Endothelial cell of umbilical vein (primary cell): ENCODE results near the gene RGS6. TPM values are rescaled to one million over a fixed set of nuclear protein-coding genes. Genes with fewer than 3 reads are reported as not detected.

ENCODE experiments used
- BruUV-seq: library from RNA; stranded (reverse); fragments of 400-500 nt; replicated peaks from 2 replicates; lab custom pipeline; 2021; lab: Mats Ljungman, UMichigan
- CTCF ChIA-PET: fragments of 300-600, 350-600 bp; sonication (Branson Sonifier 250); formaldehyde crosslinking; loops from one replicate; lab custom pipeline; 2021; ENCODE audit warnings: antibody characterized with exemption, inconsistent platforms; lab: Charles Lee
- POLR2A ChIA-PET: fragments of 300-600, 350-600 bp; sonication (Branson Sonifier 250); formaldehyde crosslinking; loops from one replicate; lab custom pipeline; 2021; ENCODE audit warnings: antibody characterized with exemption, inconsistent platforms; lab: Charles Lee
- DNase-seq: peaks from one replicate; pipeline ENCODE4 v3.0.0-alpha.2; 2011; ENCODE audit warnings: low read depth, low spot score
- FAIRE-seq: peaks from 2 replicates; lab custom pipeline; 2011; peaks lifted over from hg19 to GRCh38; lab: Jason Lieb, UNC
- H2AFZ ChIP-seq: 2 replicates; pipeline ENCODE4 v1.6.0; 2012; ENCODE audit warnings: low read depth, low read length, control low read depth, inconsistent platforms
- H3K27ac ChIP-seq: 2 replicates; pipeline ENCODE4 v1.5.1; 2011; ENCODE audit warnings: low read depth, mild to moderate bottlenecking, control low read depth, low read length, moderate library complexity; ENCODE audit not compliant: insufficient read depth
- H3K27me3 ChIP-seq, 2 experiments: 2 replicates each; pipeline versions ENCODE4 v1.6.0 to v1.6.1; 2011; ENCODE audit warnings: low read length in 2 of 2, mixed read lengths in 1 of 2; ENCODE audit not compliant: control insufficient read depth in 2 of 2, insufficient read depth in 2 of 2
- H3K36me3 ChIP-seq, 2 experiments: 2 replicates in 1 of 2; 3 replicates in 1 of 2; pipeline ENCODE4 v1.5.1; 2011; ENCODE audit warnings: low read length in 2 of 2, mild to moderate bottlenecking in 1 of 2, moderate library complexity in 1 of 2; ENCODE audit not compliant: control insufficient read depth in 2 of 2, insufficient read depth in 2 of 2; ENCODE audit errors: extremely low read depth in 1 of 2
- H3K4me1 ChIP-seq: 3 replicates; pipeline ENCODE4 v1.5.1; 2011; ENCODE audit warnings: mild to moderate bottlenecking, low read length; ENCODE audit not compliant: control insufficient read depth, insufficient read depth; ENCODE audit errors: extremely low read depth
- H3K4me2 ChIP-seq: 2 replicates; pipeline ENCODE4 v1.6.1; 2011; ENCODE audit warnings: low read length, control low read depth, mixed read lengths; ENCODE audit not compliant: insufficient read depth
- H3K4me3 ChIP-seq, 3 experiments: fragments of 200-600 bp in 1 of 3; sonication (generic), shearing (Covaris generic) in 1 of 3; replicated peaks in 1 of 3; 2 replicates each; pipeline ENCODE4 v1.5.1; 2011 to 2016; ENCODE audit warnings: control low read depth in 3 of 3, low read length in 3 of 3, mild to moderate bottlenecking in 2 of 3, inconsistent platforms in 1 of 3, low read depth in 1 of 3, moderate library complexity in 1 of 3; ENCODE audit not compliant: insufficient read depth in 1 of 3
- H3K79me2 ChIP-seq: 2 replicates; pipeline ENCODE4 v1.6.0; 2012; ENCODE audit warnings: low read length, inconsistent platforms; ENCODE audit not compliant: control insufficient read depth, insufficient read depth
- H3K9ac ChIP-seq: replicated peaks from 2 replicates; pipeline ENCODE3; 2011; ENCODE audit warnings: low read length, control low read depth; ENCODE audit not compliant: insufficient read depth; ENCODE audit errors: extremely low read depth
- H3K9me1 ChIP-seq: replicated peaks from 3 replicates; pipeline ENCODE4 v1.6.0; 2011; ENCODE audit warnings: mild to moderate bottlenecking, low read length; ENCODE audit not compliant: control insufficient read depth, insufficient read depth; ENCODE audit errors: extremely low read depth
- H3K9me3 ChIP-seq: replicated peaks from 2 replicates; pipeline ENCODE4 v1.5.1; 2012; ENCODE audit warnings: low read length, inconsistent platforms; ENCODE audit not compliant: control insufficient read depth, insufficient read depth
- H4K20me1 ChIP-seq: replicated peaks from 2 replicates; pipeline ENCODE3; 2011; ENCODE audit warnings: mild to moderate bottlenecking, low read length; ENCODE audit not compliant: control insufficient read depth, insufficient read depth; ENCODE audit errors: extremely low read depth
- EZH2 ChIP-seq: IDR thresholded peaks from 2 replicates; pipeline ENCODE4 v1.6.1; 2012; ENCODE audit warnings: borderline replicate concordance, low read depth, mild to moderate bottlenecking, moderate library complexity, low read length, inconsistent platforms; ENCODE audit not compliant: severe bottlenecking
- FOS ChIP-seq: IDR thresholded peaks from 2 replicates; pipeline ENCODE4 v1.6.1; 2011; ENCODE audit warnings: mild to moderate bottlenecking, low read length, moderate library complexity, borderline replicate concordance; ENCODE audit not compliant: insufficient read depth
- GATA2 ChIP-seq: IDR thresholded peaks from 2 replicates; pipeline ENCODE4 v1.7.0; 2011; ENCODE audit warnings: low read depth, mild to moderate bottlenecking, moderate library complexity, mixed read lengths, low read length; ENCODE audit not compliant: insufficient read length, insufficient read depth
- MYC ChIP-seq: IDR thresholded peaks from one replicate; pipeline ENCODE4 v1.6.1; 2011; ENCODE audit warnings: mild to moderate bottlenecking, low read depth, low read length
- POLR2A ChIP-seq: IDR thresholded peaks from 2 replicates; pipeline ENCODE4 v1.6.1; 2012; ENCODE audit warnings: low read depth, mild to moderate bottlenecking, control low read depth, low read length
- POLR2AphosphoS5 ChIP-seq: IDR thresholded peaks from 2 replicates; pipeline ENCODE4 v1.6.1; 2012; ENCODE audit warnings: low read depth, mild to moderate bottlenecking, control low read depth, low read length, moderate library complexity; ENCODE audit not compliant: insufficient read depth
- dilution Hi-C: fragments of 300-500 bp; cut with MboI; formaldehyde crosslinking; loops from one replicate; pipeline ENCODE4 v1.15.0; 2019; ENCODE audit warnings: low sequenced_read_pairs; ENCODE audit not compliant: extremely low pct_ligation_motif_present
- intact Hi-C: fragments of 100-400 bp; cut with micrococcal nuclease; formaldehyde crosslinking; loops from one replicate; pipeline ENCODE4 v1.10.0; 2022
- polyA plus RNA-seq, 4 experiments: library from polyadenylated mRNA; depleted of rRNA in 3 of 4; stranded (reverse) in 3 of 4; unstranded in 1 of 4; fragments of >200 nt; gene quantifications; 2 replicates each; pipeline versions ENCODE4 v1.2.1 to v1.2.3, GENCODE V29; 2011 to 2012; ENCODE audit warnings: missing spikeins in 1 of 4
- total RNA-seq: library from RNA; stranded (reverse); gene quantifications from 2 replicates; pipeline ENCODE4 v1.2.3, GENCODE V29; 2021
- TF ChIP-seq, protein P1 (sequence below), 2 donors: IDR thresholded peaks; 1 replicate in 1 of 2; 2 replicates in 1 of 2; pipeline ENCODE4 v1.5.1; 2011; ENCODE audit warnings: low read length in 2 of 2, mild to moderate bottlenecking in 2 of 2, moderate library complexity in 2 of 2, control low read depth in 1 of 2, inconsistent platforms in 1 of 2, low read depth in 1 of 2; ENCODE audit not compliant: insufficient read depth in 1 of 2; ENCODE audit errors: extremely low read depth in 1 of 2
- TF ChIP-seq, protein P2 (sequence below): IDR thresholded peaks from 2 replicates; pipeline ENCODE4 v1.6.1; 2011; ENCODE audit not compliant: insufficient read depth, insufficient read length

The RGS6 gene
- total and polyA plus RNA-seq, 2 donors (not counting 3 experiments of a cell fraction or from before 2014, with no cell fraction given) = not detected

DNA sequence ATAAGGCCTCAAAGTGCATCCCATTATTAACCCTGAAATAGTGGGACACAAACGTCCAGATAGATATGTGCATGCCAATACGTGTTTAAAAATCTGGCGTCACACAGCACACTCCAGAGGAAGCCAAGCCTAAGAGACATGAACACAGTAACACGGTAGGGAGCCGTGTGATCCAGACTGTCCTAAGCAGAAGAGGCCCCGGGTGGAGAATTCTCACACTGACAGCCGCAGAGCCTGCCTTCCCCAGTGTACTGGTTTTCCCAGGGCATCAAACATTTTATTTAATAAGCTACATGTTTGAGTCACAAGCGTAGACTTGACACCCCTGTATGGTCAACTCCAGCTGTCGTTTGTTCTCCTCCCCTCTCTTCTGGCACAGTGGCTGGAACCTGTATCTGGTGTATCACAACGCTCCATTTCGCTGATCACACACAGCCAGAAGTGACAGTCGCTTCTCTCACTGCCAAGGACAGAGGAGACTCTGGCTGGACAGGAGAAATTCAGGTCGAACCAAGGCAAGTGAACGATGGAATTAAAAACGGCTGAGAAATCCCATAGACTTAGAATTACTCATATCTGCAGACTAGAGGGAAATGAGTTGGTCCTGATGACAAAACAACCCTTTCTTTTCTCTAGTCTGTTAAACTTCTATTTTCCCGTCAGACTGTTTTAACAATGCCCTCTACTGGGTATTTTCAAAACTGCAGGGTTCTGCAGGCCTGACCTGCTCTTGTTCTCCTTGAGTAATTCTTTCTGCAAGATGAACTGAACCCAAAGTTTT lies 359.9 kb downstream of the RGS6 start:
- Histone ChIP-seq H3K4me3 (no peak overlapping the region), H2AFZ (no peak overlapping the region), H3K79me2 (no peaks in the 10 kb centered on the region), H3K9me1 (no peaks in the 10 kb centered on the region), H3K27ac (no peak overlapping the region), H3K4me1 (no peaks in the 10 kb centered on the region), H3K36me3 (no peaks in the 10 kb centered on the region), H3K27me3 (no peaks in the 10 kb centered on the region), H3K4me2 (no peak overlapping the region), H4K20me1 (no peaks in the 10 kb centered on the region), H3K9me3 (no peaks in the 10 kb centered on the region), H3K9ac (no peak overlapping the region)
- TF ChIP-seq EZH2 (no peak), FOS (no peak), MYC (no peak)
- TF ChIP-seq, protein P1, sequence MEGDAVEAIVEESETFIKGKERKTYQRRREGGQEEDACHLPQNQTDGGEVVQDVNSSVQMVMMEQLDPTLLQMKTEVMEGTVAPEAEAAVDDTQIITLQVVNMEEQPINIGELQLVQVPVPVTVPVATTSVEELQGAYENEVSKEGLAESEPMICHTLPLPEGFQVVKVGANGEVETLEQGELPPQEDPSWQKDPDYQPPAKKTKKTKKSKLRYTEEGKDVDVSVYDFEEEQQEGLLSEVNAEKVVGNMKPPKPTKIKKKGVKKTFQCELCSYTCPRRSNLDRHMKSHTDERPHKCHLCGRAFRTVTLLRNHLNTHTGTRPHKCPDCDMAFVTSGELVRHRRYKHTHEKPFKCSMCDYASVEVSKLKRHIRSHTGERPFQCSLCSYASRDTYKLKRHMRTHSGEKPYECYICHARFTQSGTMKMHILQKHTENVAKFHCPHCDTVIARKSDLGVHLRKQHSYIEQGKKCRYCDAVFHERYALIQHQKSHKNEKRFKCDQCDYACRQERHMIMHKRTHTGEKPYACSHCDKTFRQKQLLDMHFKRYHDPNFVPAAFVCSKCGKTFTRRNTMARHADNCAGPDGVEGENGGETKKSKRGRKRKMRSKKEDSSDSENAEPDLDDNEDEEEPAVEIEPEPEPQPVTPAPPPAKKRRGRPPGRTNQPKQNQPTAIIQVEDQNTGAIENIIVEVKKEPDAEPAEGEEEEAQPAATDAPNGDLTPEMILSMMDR (IDR thresholded peaks at IDR 0.05; ENCODE audit: extremely low read depth in 1 of 2, insufficient read depth in 1 of 2, low read depth in 1 of 2, low read length in 2 of 2) = peak; percentile 23 to 29
- ChIA-PET POLR2A (no interaction called here), CTCF (no interaction called here)
- dilution Hi-C loops = no loop called here
- DNase-seq (peak; percentile 5), FAIRE-seq (peak; percentile 15)
- intact Hi-C loops = loop anchor here (2.0 kb wide), 1 partner anchor 571 kb away; no protein-coding TSS in a partner anchor
- no TSS peak for BruUV-seq

- H3K36me3 ChIP-seq = no peaks in the 10 kb centered on the region
- CTCF ChIA-PET = no interaction called here
- H3K4me2 ChIP-seq = no peak overlapping the region
- dilution Hi-C loops (no loop called here), intact Hi-C loops (loop anchor here (2.0 kb wide), 1 partner anchor 572 kb away; no protein-coding TSS in a partner anchor)
- H3K9me3 ChIP-seq = no peaks in the 10 kb centered on the region
- FAIRE-seq (no peak), DNase-seq (no peak)
- H2AFZ ChIP-seq = no peak overlapping the region
- no peaks in the 10 kb centered on the region for H4K20me1 ChIP-seq
- H3K9ac ChIP-seq = no peak overlapping the region
- no peaks in the 10 kb centered on the region for H3K27me3 ChIP-seq
- H3K27ac ChIP-seq = no peak overlapping the region
- H3K4me3 ChIP-seq = no peak overlapping the region
- no peaks in the 10 kb centered on the region for H3K9me1 ChIP-seq
- no peak for TF ChIP-seq EZH2
- TF ChIP-seq GATA2 = no peak
- TF ChIP-seq POLR2AphosphoS5 = no peak
- no peak for TF ChIP-seq POLR2A
- TF ChIP-seq, protein P2, sequence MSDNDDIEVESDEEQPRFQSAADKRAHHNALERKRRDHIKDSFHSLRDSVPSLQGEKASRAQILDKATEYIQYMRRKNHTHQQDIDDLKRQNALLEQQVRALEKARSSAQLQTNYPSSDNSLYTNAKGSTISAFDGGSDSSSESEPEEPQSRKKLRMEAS = no peak
- TF ChIP-seq MYC = no peak
- TF ChIP-seq FOS = no peak
- TF ChIP-seq, protein P1 (IDR thresholded peaks at IDR 0.05; ENCODE audit: extremely low read depth in 1 of 2, insufficient read depth in 1 of 2, low read depth in 1 of 2, low read length in 2 of 2) = no peak
- no peaks in the 10 kb centered on the region for H3K79me2 ChIP-seq
- BruUV-seq = no TSS peak
- H3K4me1 ChIP-seq = no peaks in the 10 kb centered on the region
- POLR2A ChIA-PET = no interaction called here
Observed at GRCh38 chr14:72292689-72293024, 360.4 kb downstream of the RGS6 start.
